K562 (cell line): ENCODE results near the gene GABRA1.

Experiments
- BHLHE40 ChIP-seq: IDR thresholded peaks from 2 replicates; pipeline ENCODE4 v1.6.1; 2011; ENCODE audit warnings: low read length, improper control_type of control experiment
- CBFB ChIP-seq: sonication (generic); formaldehyde crosslinking; IDR thresholded peaks from 2 replicates; pipeline ENCODE4 v1.4.0; 2020; ENCODE audit warnings: mild to moderate bottlenecking, missing genetic modification reagents
- CEBPB ChIP-seq: fragments of 450-650 bp; IDR thresholded peaks from 2 replicates; pipeline ENCODE4 v1.6.1; 2016; ENCODE audit warnings: missing genetic modification characterization, missing compliant biosample characterization
- CTCF ChIP-seq, 3 experiments: IDR thresholded peaks in 2 of 3; conservative IDR thresholded peaks in 1 of 3; 2 replicates each; pipeline ENCODE4 v1.5.1; 2011 to 2012; ENCODE audit warnings: low read length in 3 of 3, mild to moderate bottlenecking in 3 of 3, control low read depth in 2 of 3, improper control_type of control experiment in 1 of 3, inconsistent platforms in 1 of 3, low read depth in 1 of 3, mixed read lengths in 1 of 3, moderate library complexity in 1 of 3; ENCODE audit not compliant: insufficient read depth in 2 of 3
- EHMT2 ChIP-seq: fragments of 450-650 bp; IDR thresholded peaks from 2 replicates; pipeline ENCODE4 v1.6.1; 2018; ENCODE audit warnings: antibody characterized with exemption
- POLR2A ChIP-seq: fragments of 450-650 bp; conservative IDR thresholded peaks from 2 replicates; pipeline ENCODE4 v1.6.1; 2016
- SIRT6 ChIP-seq: IDR thresholded peaks from one replicate; pipeline ENCODE4 v1.6.1; 2012; ENCODE audit warnings: low read depth, mild to moderate bottlenecking, control low read depth, inconsistent platforms, low read length, moderate library complexity
- ZNF134 ChIP-seq: fragments of 250-450 bp; sonication (Bioruptor Pico); conservative IDR thresholded peaks from 2 replicates; pipeline ENCODE4 v1.4.0; 2020
- ZNF232 ChIP-seq: sonication (generic); formaldehyde crosslinking; IDR thresholded peaks from 2 replicates; pipeline ENCODE4 v1.8.0; 2022; ENCODE audit warnings: mild to moderate bottlenecking, missing genetic modification reagents
- ZNF695 ChIP-seq: fragments of 450-650 bp; formaldehyde crosslinking; IDR thresholded peaks from 2 replicates; pipeline ENCODE4 v1.4.0; 2020; ENCODE audit warnings: mild to moderate bottlenecking, moderate library complexity
- TF ChIP-seq, protein P1 (sequence below), 2 experiments: fragments of 450-650 bp in 1 of 2; IDR thresholded peaks; 2 replicates each; pipeline ENCODE4 v1.6.1; 2011 to 2017; ENCODE audit warnings: low read depth in 2 of 2, antibody characterized with exemption in 1 of 2, borderline replicate concordance in 1 of 2, low read length in 1 of 2, mild to moderate bottlenecking in 1 of 2, mixed read lengths in 1 of 2; ENCODE audit not compliant: control insufficient read depth in 1 of 2

DNA sequence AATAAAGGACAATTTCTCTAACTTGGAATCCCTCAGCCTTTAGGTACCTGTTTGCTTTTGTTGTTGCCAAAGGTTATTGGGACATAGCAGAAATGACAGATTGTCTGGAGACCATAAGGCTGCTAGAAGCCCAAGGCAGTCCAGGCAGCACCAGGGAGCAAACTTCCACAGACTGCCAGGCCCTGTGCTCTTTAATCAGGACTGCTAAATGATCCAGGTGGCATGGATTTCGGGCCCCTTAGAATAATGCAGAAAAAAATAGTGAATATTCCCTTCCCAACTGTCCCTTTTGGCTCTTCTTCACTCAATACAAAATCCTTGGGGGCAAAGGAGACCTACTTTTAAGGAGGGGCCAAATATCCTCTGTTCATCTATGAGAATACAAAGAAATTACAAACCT is 73.9 kb downstream of the GABRA1 start:
- no peak for TF ChIP-seq ZNF232 (CRISPR knock-in tag)
- no peak for TF ChIP-seq ZNF695 (CRISPR knock-in tag)
- TF ChIP-seq CEBPB (tag): no peak
- TF ChIP-seq ZNF134 (CRISPR knock-in tag): no peak
- no peak for TF ChIP-seq POLR2A
- TF ChIP-seq, protein P1, sequence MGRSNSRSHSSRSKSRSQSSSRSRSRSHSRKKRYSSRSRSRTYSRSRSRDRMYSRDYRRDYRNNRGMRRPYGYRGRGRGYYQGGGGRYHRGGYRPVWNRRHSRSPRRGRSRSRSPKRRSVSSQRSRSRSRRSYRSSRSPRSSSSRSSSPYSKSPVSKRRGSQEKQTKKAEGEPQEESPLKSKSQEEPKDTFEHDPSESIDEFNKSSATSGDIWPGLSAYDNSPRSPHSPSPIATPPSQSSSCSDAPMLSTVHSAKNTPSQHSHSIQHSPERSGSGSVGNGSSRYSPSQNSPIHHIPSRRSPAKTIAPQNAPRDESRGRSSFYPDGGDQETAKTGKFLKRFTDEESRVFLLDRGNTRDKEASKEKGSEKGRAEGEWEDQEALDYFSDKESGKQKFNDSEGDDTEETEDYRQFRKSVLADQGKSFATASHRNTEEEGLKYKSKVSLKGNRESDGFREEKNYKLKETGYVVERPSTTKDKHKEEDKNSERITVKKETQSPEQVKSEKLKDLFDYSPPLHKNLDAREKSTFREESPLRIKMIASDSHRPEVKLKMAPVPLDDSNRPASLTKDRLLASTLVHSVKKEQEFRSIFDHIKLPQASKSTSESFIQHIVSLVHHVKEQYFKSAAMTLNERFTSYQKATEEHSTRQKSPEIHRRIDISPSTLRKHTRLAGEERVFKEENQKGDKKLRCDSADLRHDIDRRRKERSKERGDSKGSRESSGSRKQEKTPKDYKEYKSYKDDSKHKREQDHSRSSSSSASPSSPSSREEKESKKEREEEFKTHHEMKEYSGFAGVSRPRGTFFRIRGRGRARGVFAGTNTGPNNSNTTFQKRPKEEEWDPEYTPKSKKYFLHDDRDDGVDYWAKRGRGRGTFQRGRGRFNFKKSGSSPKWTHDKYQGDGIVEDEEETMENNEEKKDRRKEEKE (IDR thresholded peaks at IDR 0.05; ENCODE audit: borderline replicate concordance in 1 of 2, control insufficient read depth in 1 of 2, low read depth in 2 of 2, low read length in 1 of 2): no peak
- TF ChIP-seq BHLHE40: no peak
- TF ChIP-seq EHMT2: no peak
- TF ChIP-seq CTCF (IDR thresholded peaks at IDR 0.05 in 2 of 3, conservative IDR thresholded peaks at IDR 0.05 in 1 of 3; ENCODE audit: insufficient read depth in 2 of 3, low read depth in 1 of 3, low read length in 3 of 3): no peak
- no peak for TF ChIP-seq CBFB
- TF ChIP-seq SIRT6: no peak
